Hippocampal formation (tissue), 2 donors: ENCODE data around the gene PODXL2.
A peak's percentile ranks its signal among the peaks of the same experiment; 100 is the strongest.
"Not testable (repeated sequence)": the region's sequence is repeated elsewhere in the genome, so short reads cannot be mapped to it uniquely, and the experiment has no call there.

Experiments used
- DNase-seq, 2 donors: peaks; one replicate each; lab custom pipeline; 2025; lab: John Stamatoyannopoulos, UW

PODXL2 gene

GRCh38 chr3:127675651-127676391 lies 46.8 kb downstream of the PODXL2 start:
- no peak for DNase-seq

- DNase-seq: no peak
Measured at GRCh38 chr3:127676456-127676855, 47.5 kb downstream of the PODXL2 start.

GRCh38 chr3:127676921-127677351 lies 48.0 kb downstream of the PODXL2 start:
- DNase-seq: no peak

- DNase-seq: no peak
Measured at GRCh38 chr3:127677541-127678314, 48.7 kb downstream of the PODXL2 start.

- DNase-seq: no peak
Measured at GRCh38 chr3:127678315-127678599, 49.3 kb downstream of the PODXL2 start.

GRCh38 chr3:127678611-127679533 lies 49.9 kb downstream of the PODXL2 start:
- no peak for DNase-seq

GRCh38 chr3:127679534-127680145 lies 50.7 kb downstream of the PODXL2 start:
- DNase-seq: no peak

GRCh38 chr3:127680146-127680661 lies 51.2 kb downstream of the PODXL2 start:
- DNase-seq: no peak

GRCh38 chr3:127680798-127681221 lies 51.8 kb downstream of the PODXL2 start:
- no peak for DNase-seq

GRCh38 chr3:127682175-127682554 lies 53.2 kb downstream of the PODXL2 start:
- not testable (repeated sequence) for DNase-seq

GRCh38 chr3:127682561-127682960 lies 53.6 kb downstream of the PODXL2 start:
- DNase-seq: no peak

- DNase-seq: no peak
Measured at GRCh38 chr3:127684871-127685707, 56.1 kb downstream of the PODXL2 start.

GRCh38 chr3:127685708-127686511 lies 56.9 kb downstream of the PODXL2 start:
- DNase-seq: no peak

- no peak for DNase-seq
Measured at GRCh38 chr3:127686512-127686894, 57.5 kb downstream of the PODXL2 start.

- no peak for DNase-seq
Measured at GRCh38 chr3:127687228-127687737, 58.3 kb downstream of the PODXL2 start.

GRCh38 chr3:127688022-127688415 lies 59.0 kb downstream of the PODXL2 start:
- no peak for DNase-seq

- peak in 1 of 2 donors; percentile 44 for DNase-seq
Measured at GRCh38 chr3:127688416-127689265, 59.7 kb downstream of the PODXL2 start.

- no peak for DNase-seq
Measured at GRCh38 chr3:127689266-127689860, 60.4 kb downstream of the PODXL2 start.
